H1 (cell line): Measurements from ENCODE around the gene TWIST2. TPM values are rescaled to one million over a fixed set of nuclear protein-coding genes. Genes with fewer than 3 reads are reported as not detected.

Experiments
- CTCF ChIA-PET: fragments of 300-600 bp; sonication (Branson Sonifier 250); formaldehyde crosslinking; loops from one replicate; lab custom pipeline; 2021; ENCODE audit not compliant: partially characterized antibody; lab: Charles Lee
- POLR2A ChIA-PET: fragments of 300-600 bp; sonication (Branson Sonifier 250); formaldehyde crosslinking; loops from one replicate; lab custom pipeline; 2021; ENCODE audit warnings: inconsistent platforms; ENCODE audit not compliant: partially characterized antibody; lab: Charles Lee
- DNase-seq, 2 experiments: peaks; one replicate each; pipeline versions ENCODE4 v3.0.0 to v3.0.0-alpha.2; 2010 to 2022; ENCODE audit warnings: low spot score in 2 of 2, low read depth in 1 of 2, mixed read lengths in 1 of 2
- FAIRE-seq: peaks from 2 replicates; lab custom pipeline; 2011; peaks lifted over from hg19 to GRCh38; lab: Jason Lieb, UNC
- H2AFZ ChIP-seq: 2 replicates; pipeline ENCODE4 v1.8.1; 2012; ENCODE audit warnings: low read length, inconsistent platforms
- H2AK5ac ChIP-seq: 2 replicates; pipeline ENCODE4 v1.6.1; 2013; ENCODE audit warnings: low read depth, low read length
- H2BK120ac ChIP-seq: replicated peaks from 2 replicates; pipeline ENCODE3; 2013; ENCODE audit warnings: low read depth, low read length, inconsistent platforms
- H2BK12ac ChIP-seq: 2 replicates; pipeline ENCODE4 v1.6.1; 2013; ENCODE audit warnings: low read depth, low read length
- H2BK15ac ChIP-seq: 2 replicates; pipeline ENCODE4 v1.6.1; 2013; ENCODE audit warnings: low read length
- H2BK20ac ChIP-seq: 2 replicates; pipeline ENCODE4 v1.6.1; 2013; ENCODE audit warnings: low read length
- H2BK5ac ChIP-seq: 2 replicates; pipeline ENCODE4 v1.6.1; 2013; ENCODE audit warnings: low read depth, low read length
- H3K14ac ChIP-seq: 2 replicates; pipeline ENCODE4 v1.6.1; 2013; ENCODE audit warnings: inconsistent platforms; ENCODE audit not compliant: insufficient read length
- H3K18ac ChIP-seq: 2 replicates; pipeline ENCODE4 v1.6.1; 2013; ENCODE audit warnings: low read length; ENCODE audit errors: extremely low read depth
- H3K23ac ChIP-seq: 2 replicates; pipeline ENCODE4 v1.6.1; 2013; ENCODE audit warnings: inconsistent platforms; ENCODE audit not compliant: insufficient read length
- H3K23me2 ChIP-seq: 2 replicates; pipeline ENCODE4 v1.6.1; 2013; ENCODE audit warnings: low read depth, low read length
- H3K27ac ChIP-seq: 2 replicates; pipeline ENCODE4 v1.6.1; 2011; ENCODE audit warnings: low read depth, low read length, inconsistent platforms
- H3K27me3 ChIP-seq, 4 experiments: replicated peaks in 1 of 4; 1 replicate in 1 of 4; 2 replicates in 3 of 4; pipeline versions ENCODE4 v1.6.1 to v1.8.1; 2011 to 2013; ENCODE audit warnings: low read length in 3 of 4, mild to moderate bottlenecking in 3 of 4, inconsistent platforms in 2 of 4, mixed read lengths in 2 of 4, moderate library complexity in 1 of 4; ENCODE audit not compliant: control insufficient read depth in 3 of 4, insufficient read depth in 3 of 4; ENCODE audit errors: extremely low read depth in 1 of 4
- H3K36me3 ChIP-seq, 4 experiments: 2 replicates each; pipeline versions ENCODE4 v1.6.1 to v1.8.1; 2011 to 2013; ENCODE audit warnings: mild to moderate bottlenecking in 4 of 4, low read length in 3 of 4, moderate library complexity in 2 of 4, control low read depth in 1 of 4, inconsistent platforms in 1 of 4; ENCODE audit not compliant: insufficient read depth in 4 of 4, control insufficient read depth in 2 of 4
- H3K4ac ChIP-seq: replicated peaks from 2 replicates; pipeline ENCODE3; 2013; ENCODE audit warnings: low read length, low read depth, mixed read lengths, inconsistent platforms; ENCODE audit not compliant: insufficient read length
- H3K4me1 ChIP-seq, 4 experiments: replicated peaks in 1 of 4; 1 replicate in 1 of 4; 2 replicates in 3 of 4; pipeline versions ENCODE4 v1.6.1 to v1.8.1; 2011 to 2013; ENCODE audit warnings: low read length in 3 of 4, inconsistent platforms in 2 of 4, mixed read lengths in 1 of 4; ENCODE audit not compliant: insufficient read depth in 4 of 4, control insufficient read depth in 3 of 4
- H3K4me2 ChIP-seq, 2 experiments: 2 replicates each; pipeline versions ENCODE4 v1.6.1 to v1.8.1; 2011 to 2013; ENCODE audit warnings: low read depth in 2 of 2, low read length in 2 of 2, control low read depth in 1 of 2, inconsistent platforms in 1 of 2, mild to moderate bottlenecking in 1 of 2; ENCODE audit not compliant: insufficient read depth in 1 of 2
- H3K4me3 ChIP-seq, 4 experiments: fragments of 200-600, 300-600 bp in 1 of 4; sonication (generic), shearing (Covaris generic), sonication (Bioruptor Twin) in 1 of 4; 2 replicates each; pipeline versions ENCODE4 v1.5.1 to v1.8.1; 2011 to 2016; ENCODE audit warnings: low read length in 4 of 4, low read depth in 3 of 4, control low read depth in 2 of 4, inconsistent platforms in 2 of 4, mild to moderate bottlenecking in 2 of 4, mixed read lengths in 1 of 4, moderate library complexity in 1 of 4; ENCODE audit not compliant: insufficient read depth in 2 of 4; ENCODE audit errors: extremely low read depth in 1 of 4
- H3K56ac ChIP-seq: replicated peaks from 2 replicates; pipeline ENCODE3; 2013; ENCODE audit warnings: low read depth, mild to moderate bottlenecking, mixed read lengths, low read length, inconsistent platforms; ENCODE audit not compliant: insufficient read length
- H3K79me1 ChIP-seq: 2 replicates; pipeline ENCODE4 v1.6.1; 2013; ENCODE audit warnings: low read depth, low read length, control low read depth
- H3K79me2 ChIP-seq, 2 experiments: 2 replicates each; pipeline versions ENCODE4 v1.6.1 to v1.8.1; 2012 to 2013; ENCODE audit warnings: low read length in 2 of 2, mild to moderate bottlenecking in 2 of 2, inconsistent platforms in 1 of 2; ENCODE audit not compliant: insufficient read depth in 2 of 2, control insufficient read depth in 1 of 2
- H3K9ac ChIP-seq, 4 experiments: replicated peaks in 1 of 4; 1 replicate in 1 of 4; 2 replicates in 3 of 4; pipeline versions ENCODE4 v1.6.1 to v1.8.1; 2011 to 2013; ENCODE audit warnings: low read depth in 3 of 4, low read length in 3 of 4, control low read depth in 2 of 4, mild to moderate bottlenecking in 2 of 4, moderate library complexity in 2 of 4, inconsistent platforms in 1 of 4; ENCODE audit errors: extremely low read depth in 1 of 4
- H3K9me3 ChIP-seq, 2 experiments: 2 replicates each; pipeline versions ENCODE4 v1.6.1 to v1.8.1; 2012 to 2013; ENCODE audit warnings: mild to moderate bottlenecking in 2 of 2, moderate library complexity in 2 of 2, control low read depth in 1 of 2, inconsistent platforms in 1 of 2, low read depth in 1 of 2, low read length in 1 of 2, mixed read lengths in 1 of 2; ENCODE audit not compliant: insufficient read depth in 2 of 2
- H4K20me1 ChIP-seq, 2 experiments: replicated peaks in 1 of 2; 2 replicates each; pipeline versions ENCODE3 to v1.8.1; 2011 to 2013; ENCODE audit warnings: inconsistent platforms in 2 of 2, low read length in 2 of 2, mild to moderate bottlenecking in 1 of 2; ENCODE audit not compliant: insufficient read depth in 2 of 2, control insufficient read depth in 1 of 2
- H4K5ac ChIP-seq: 2 replicates; pipeline ENCODE4 v1.6.1; 2013; ENCODE audit warnings: low read length, low read depth, mixed read lengths, inconsistent platforms; ENCODE audit not compliant: insufficient read length
- H4K8ac ChIP-seq: 2 replicates; pipeline ENCODE4 v1.8.0; 2013; ENCODE audit warnings: mild to moderate bottlenecking, moderate library complexity, low read length, inconsistent platforms; ENCODE audit not compliant: insufficient read depth; ENCODE audit errors: extremely low read depth
- H4K91ac ChIP-seq: replicated peaks from 2 replicates; pipeline ENCODE3; 2013; ENCODE audit warnings: low read length, mixed read lengths, inconsistent platforms; ENCODE audit not compliant: insufficient read length
- CBX8 ChIP-seq: fragments of 300-800, 300-1000 bp; sonication (generic); IDR thresholded peaks from 2 replicates; pipeline ENCODE4 v1.7.1; 2016; ENCODE audit warnings: low read depth, low read length, borderline replicate concordance
- CHD1 ChIP-seq: IDR thresholded peaks from 2 replicates; pipeline ENCODE4 v1.6.1; 2012; ENCODE audit warnings: low read depth, low read length, improper control_type of control experiment
- EGR1 ChIP-seq: IDR thresholded peaks from 2 replicates; pipeline ENCODE4 v1.6.1; 2011; ENCODE audit warnings: low read depth, low read length, borderline replicate concordance
- GTF2F1 ChIP-seq: IDR thresholded peaks from 2 replicates; pipeline ENCODE4 v1.6.1; 2012; ENCODE audit warnings: low read depth, low read length, improper control_type of control experiment, borderline replicate concordance
- RAD21 ChIP-seq, 2 experiments: IDR thresholded peaks in 1 of 2; conservative IDR thresholded peaks in 1 of 2; 2 replicates each; pipeline ENCODE4 v1.6.1; 2011; ENCODE audit warnings: low read depth in 2 of 2, low read length in 2 of 2, improper control_type of control experiment in 1 of 2, inconsistent platforms in 1 of 2, mild to moderate bottlenecking in 1 of 2, moderate library complexity in 1 of 2
- RFX5 ChIP-seq: IDR thresholded peaks from 2 replicates; pipeline ENCODE4 v1.6.1; 2011; ENCODE audit warnings: low read depth, low read length, improper control_type of control experiment, borderline replicate concordance
- SIN3A ChIP-seq, 2 experiments: IDR thresholded peaks in 1 of 2; conservative IDR thresholded peaks in 1 of 2; 2 replicates each; pipeline ENCODE4 v1.6.1; 2011 to 2012; ENCODE audit warnings: low read length in 2 of 2, improper control_type of control experiment in 1 of 2, low read depth in 1 of 2, mild to moderate bottlenecking in 1 of 2
- TAF7 ChIP-seq: optimal IDR thresholded peaks from 2 replicates; pipeline ENCODE3; 2011; ENCODE audit warnings: low read depth, mild to moderate bottlenecking, inconsistent platforms, low read length, moderate library complexity, borderline replicate concordance
- WGBS, 2 experiments: shearing (Covaris generic) in 1 of 2; methylation state at CpG; one replicate each; pipeline versions ENCODE4 v1.1.6 to v1.1.7; 2013 to 2015; ENCODE audit warnings: low lambda C conversion rate in 2 of 2, mixed read lengths in 2 of 2, inconsistent platforms in 1 of 2, low coverage in 1 of 2, missing lambda C conversion rate in 1 of 2; ENCODE audit not compliant: insufficient replicate concordance in 2 of 2, insufficient coverage in 1 of 2, insufficient read length in 1 of 2; ENCODE audit errors: extremely low coverage in 1 of 2, missing lambda C conversion rate in 1 of 2; 5-methylcytosine and 5-hydroxymethylcytosine counted together
- polyA plus RNA-seq, 7 experiments: library from polyadenylated mRNA; depleted of rRNA in 3 of 7; stranded (reverse) in 5 of 7; unstranded in 2 of 7; fragments of >200 nt in 5 of 7; fragments of 200-250 nt in 2 of 7; gene quantifications; 1 replicate in 5 of 7; 2 replicates in 1 of 7; 4 replicates in 1 of 7; pipeline versions ENCODE4 v1.2.1 to v1.2.3, GENCODE V29; 2011 to 2013; ENCODE audit warnings: missing spikeins in 2 of 7, mixed read lengths in 2 of 7
- total RNA-seq: library from RNA; stranded (reverse); fragmentation: NEBNext Ultra II Directional; extraction: Animal tissue kit (Norgen Biotek cat#: 25700); gene quantifications from 2 replicates; pipeline ENCODE4 v1.2.1, GENCODE V29; 2021
- TF ChIP-seq, protein P1 (sequence below): IDR thresholded peaks from 2 replicates; pipeline ENCODE4 v1.6.1; 2011; ENCODE audit warnings: low read depth, mild to moderate bottlenecking, low read length; ENCODE audit not compliant: insufficient read depth
- TF ChIP-seq, protein P2 (sequence below): IDR thresholded peaks from 2 replicates; pipeline ENCODE4 v1.6.1; 2012; ENCODE audit warnings: inconsistent platforms

Gene TWIST2
- total and polyA plus RNA-seq, 2 of the 8 experiments (the other 6 are each of a cell fraction or from before 2014, with no cell fraction given): 2.6 to 4.3 TPM

DNA sequence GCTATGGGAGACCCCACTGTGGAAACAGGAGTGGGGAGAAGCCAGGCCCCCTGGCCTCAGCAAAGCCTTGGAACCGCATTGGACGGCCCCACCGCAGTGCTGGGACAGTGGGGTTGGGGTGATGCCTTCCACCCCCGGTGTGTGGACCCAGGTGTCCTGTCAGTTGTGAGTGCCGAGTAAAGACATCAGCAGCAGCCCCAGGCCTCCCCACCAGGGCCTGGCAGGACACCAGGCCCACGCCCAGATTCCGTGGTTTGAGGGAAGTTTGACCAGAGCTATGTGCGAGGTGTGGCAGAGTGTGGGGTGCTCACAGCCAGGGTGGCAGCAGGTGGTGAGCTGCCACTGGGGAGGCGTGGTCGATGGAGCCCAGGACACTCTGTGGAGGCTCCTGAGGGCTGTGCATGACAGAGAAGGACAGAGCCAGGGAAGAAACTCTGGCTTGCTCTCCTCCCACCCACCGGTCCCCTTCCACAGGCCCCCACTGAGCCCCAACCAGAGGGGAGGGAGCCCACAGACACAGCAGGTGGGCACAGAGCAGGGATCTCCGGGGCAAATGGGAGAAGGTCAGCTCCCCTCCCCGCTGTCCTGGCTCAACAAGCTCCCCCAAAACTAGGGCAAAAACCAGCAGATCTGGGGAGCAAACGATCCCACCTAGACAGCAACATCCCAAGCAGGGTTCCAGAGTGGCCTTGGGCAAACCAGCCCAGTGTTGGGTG, 69.1 kb downstream of the TWIST2 start:
- H2BK120ac ChIP-seq: no peak overlapping the region
- H3K36me3 ChIP-seq: no peaks in the 10 kb centered on the region
- FAIRE-seq (no peak), DNase-seq (no peak)
- no peak overlapping the region for H3K23ac ChIP-seq
- 86% methylated on average over 10 of the region's 14 CpGs; no CpG with 5 or more reads in 1 of the 2 experiments for WGBS, 2 experiments
- no peaks in the 10 kb centered on the region for H4K20me1 ChIP-seq
- H4K5ac ChIP-seq: no peak overlapping the region
- no peak overlapping the region for H2AFZ ChIP-seq
- H2BK12ac ChIP-seq: no peak overlapping the region
- TF ChIP-seq SIN3A (conservative IDR thresholded peaks at IDR 0.05 in 1 of 2, IDR thresholded peaks at IDR 0.05 in 1 of 2; ENCODE audit: low read depth in 1 of 2, low read length in 2 of 2) (no peak), GTF2F1 (no peak), RFX5 (no peak), TAF7 (no peak), CHD1 (no peak), EGR1 (no peak), RAD21 (IDR thresholded peaks at IDR 0.05 in 1 of 2, conservative IDR thresholded peaks at IDR 0.05 in 1 of 2; ENCODE audit: low read depth in 2 of 2, low read length in 2 of 2) (no peak), CBX8 (no peak)
- TF ChIP-seq, protein P1, sequence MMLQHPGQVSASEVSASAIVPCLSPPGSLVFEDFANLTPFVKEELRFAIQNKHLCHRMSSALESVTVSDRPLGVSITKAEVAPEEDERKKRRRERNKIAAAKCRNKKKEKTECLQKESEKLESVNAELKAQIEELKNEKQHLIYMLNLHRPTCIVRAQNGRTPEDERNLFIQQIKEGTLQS: no peak
- TF ChIP-seq, protein P2, sequence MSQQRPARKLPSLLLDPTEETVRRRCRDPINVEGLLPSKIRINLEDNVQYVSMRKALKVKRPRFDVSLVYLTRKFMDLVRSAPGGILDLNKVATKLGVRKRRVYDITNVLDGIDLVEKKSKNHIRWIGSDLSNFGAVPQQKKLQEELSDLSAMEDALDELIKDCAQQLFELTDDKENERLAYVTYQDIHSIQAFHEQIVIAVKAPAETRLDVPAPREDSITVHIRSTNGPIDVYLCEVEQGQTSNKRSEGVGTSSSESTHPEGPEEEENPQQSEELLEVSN: no peak
- H3K9me3 ChIP-seq: peaks cover 0 to 2% of the 10 kb centered on the region in 2 experiments; a peak in 1 of 4 replicates
- H3K4me3 ChIP-seq: no peak overlapping the region
- H3K4me1 ChIP-seq: no peaks in the 10 kb centered on the region
- CTCF ChIA-PET: no interaction called here
- no peaks in the 10 kb centered on the region for H3K79me2 ChIP-seq
- H3K79me1 ChIP-seq: no peaks in the 10 kb centered on the region
- H3K27ac ChIP-seq: no peak overlapping the region
- H3K4me2 ChIP-seq: no peak overlapping the region
- H3K27me3 ChIP-seq: no peaks in the 10 kb centered on the region
- H4K8ac ChIP-seq: no peak overlapping the region
- no peak overlapping the region for H2AK5ac ChIP-seq
- no peak overlapping the region for H3K56ac ChIP-seq
- no peak overlapping the region for H2BK20ac ChIP-seq
- H2BK5ac ChIP-seq: no peak overlapping the region
- no peak overlapping the region for H3K18ac ChIP-seq
- no peak overlapping the region for H4K91ac ChIP-seq
- H2BK15ac ChIP-seq: no peak overlapping the region
- H3K14ac ChIP-seq: no peak overlapping the region
- no peak overlapping the region for H3K9ac ChIP-seq
- H3K23me2 ChIP-seq: no peaks in the 10 kb centered on the region
- POLR2A ChIA-PET: no interaction called here
- no peak overlapping the region for H3K4ac ChIP-seq
